GM18499 (cell line): ENCODE results near the gene MYO16.

Source experiments
- ATAC-seq: cut with Tn5 transposase; IDR thresholded peaks from one replicate; pipeline ENCODE4 v1.9.1; 2021; ENCODE audit warnings: moderate number of reproducible peaks; ENCODE audit not compliant: insufficient read depth, unreplicated experiment

MYO16 gene

DNA sequence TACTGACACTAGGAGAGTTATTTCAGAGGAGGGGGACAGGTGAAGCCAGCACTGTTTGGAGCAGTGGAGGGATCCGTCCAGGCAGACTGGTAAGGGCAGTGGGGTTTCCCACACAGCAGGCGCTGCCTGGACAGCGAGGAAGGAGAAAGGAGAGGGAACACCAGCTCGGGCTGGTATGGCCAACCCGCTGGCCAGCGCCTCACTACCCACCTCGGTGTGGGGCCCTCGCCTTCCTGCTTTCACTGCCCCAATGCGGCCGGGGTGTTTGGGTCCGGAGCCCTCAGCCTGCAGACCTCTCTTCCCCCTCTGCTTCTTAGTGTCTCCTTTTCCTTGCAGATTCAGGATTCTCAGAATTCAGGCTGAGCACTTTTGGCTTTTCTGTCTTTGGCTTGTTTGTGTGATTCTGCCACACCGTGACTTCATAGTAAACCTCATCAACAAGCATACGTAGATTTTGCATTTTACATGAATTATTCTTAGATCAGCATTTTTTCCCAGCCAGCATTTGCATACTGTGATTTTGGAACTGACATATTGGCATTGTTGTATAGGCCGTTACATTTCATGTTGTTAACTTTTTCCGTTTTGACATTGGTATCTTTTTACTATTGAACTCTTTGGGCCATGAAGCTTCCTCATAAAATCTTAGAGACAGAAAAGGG lies 294.1 kb downstream of the MYO16 start:
- ATAC-seq = no peak

DNA sequence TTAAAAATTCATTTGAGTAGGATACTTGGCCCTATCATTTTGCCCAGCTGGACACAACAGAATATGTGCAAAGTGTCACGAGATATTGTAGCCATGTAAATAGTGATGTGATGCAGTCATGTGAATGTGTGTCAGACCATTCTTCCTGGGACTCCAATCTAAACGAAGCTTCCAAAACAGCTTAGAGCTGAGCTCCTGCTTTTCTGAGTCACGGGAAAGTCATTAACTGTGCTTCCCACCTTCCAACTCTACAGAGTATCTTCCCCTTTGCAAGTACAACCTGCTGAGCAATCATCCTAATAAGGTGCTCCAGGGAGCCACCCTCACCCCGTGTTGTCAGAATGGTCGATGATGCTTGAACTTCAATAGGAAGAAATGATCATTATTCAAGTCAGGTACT lies 294.7 kb downstream of the MYO16 start:
- ATAC-seq = no peak

GRCh38 chr13:108924541-108924940 lies 295.1 kb downstream of the MYO16 start:
- no peak for ATAC-seq

- ATAC-seq = no peak
These were observed 295.7 kb downstream of the MYO16 start for GRCh38 chr13:108925070-108925469.

DNA sequence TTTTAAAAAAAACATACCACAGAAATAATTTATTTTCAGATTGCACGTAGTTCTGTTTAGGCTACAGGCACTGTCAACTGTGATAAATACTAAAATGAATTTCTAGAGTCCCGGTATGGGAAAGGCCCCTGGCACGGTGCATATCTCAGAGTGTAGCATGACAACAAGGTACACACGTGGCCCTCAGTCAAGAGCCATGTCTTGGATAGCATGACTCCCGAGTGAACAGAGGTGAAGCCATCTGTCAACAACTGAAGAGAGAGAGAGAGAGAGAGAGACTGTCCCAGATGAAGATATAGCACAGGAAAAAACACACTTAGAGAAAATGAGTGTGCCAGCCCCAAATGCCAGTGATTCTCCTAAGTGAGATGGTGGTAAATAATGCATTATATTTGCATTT lies 297.5 kb downstream of the MYO16 start:
- ATAC-seq = no peak

DNA sequence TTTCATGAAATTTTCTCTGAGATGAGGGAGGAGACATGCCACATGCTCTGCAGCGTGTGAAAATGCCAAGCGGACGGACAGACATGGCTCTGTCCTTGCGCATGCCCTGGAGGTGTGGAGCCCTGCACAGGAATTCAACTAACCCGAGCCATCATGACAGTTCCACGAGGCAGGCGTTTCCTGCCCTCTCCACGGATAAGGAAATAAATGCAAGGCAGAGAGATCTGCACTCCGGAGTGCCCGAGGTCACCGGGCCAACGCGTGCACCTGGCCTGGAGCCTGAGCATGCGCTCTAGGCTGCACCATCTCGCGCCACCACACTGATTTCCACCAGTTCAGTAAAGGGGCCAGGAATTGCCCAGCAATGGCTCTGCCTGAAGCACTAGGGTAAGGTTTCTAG lies 298.2 kb downstream of the MYO16 start:
- no peak for ATAC-seq

DNA sequence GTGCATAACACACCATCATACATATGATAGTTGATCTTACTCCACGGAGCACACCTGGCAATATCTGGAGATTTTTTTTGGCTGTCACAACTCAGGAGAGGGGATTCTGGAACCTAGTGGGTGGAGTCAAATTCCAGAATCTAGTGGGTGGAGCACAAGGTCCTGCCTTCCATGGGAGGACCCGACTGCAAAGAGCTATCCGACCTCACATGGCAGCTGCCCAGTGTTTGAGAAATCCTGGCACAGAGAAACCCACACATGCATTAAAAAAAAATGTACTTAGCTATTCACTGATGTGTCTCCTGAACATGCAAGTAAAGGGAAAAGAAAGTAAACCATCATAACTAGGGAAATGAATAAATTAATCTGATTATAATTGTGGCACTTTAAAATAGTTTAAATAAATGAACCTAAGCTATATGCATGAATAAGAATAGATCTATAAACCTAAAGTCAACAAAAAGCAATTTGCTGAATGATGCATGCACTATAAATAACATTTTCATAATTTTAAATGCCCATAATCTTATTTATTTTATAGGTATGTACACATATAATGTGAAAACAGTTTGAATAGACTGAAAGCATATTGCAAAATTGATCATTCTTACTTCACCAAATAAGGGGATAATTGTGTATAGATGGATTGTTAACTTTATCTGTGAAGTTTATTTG lies 300.3 kb downstream of the MYO16 start:
- no peak for ATAC-seq

GRCh38 chr13:108932196-108932595 lies 302.8 kb downstream of the MYO16 start:
- no peak for ATAC-seq

GRCh38 chr13:108933061-108933460 lies 303.6 kb downstream of the MYO16 start:
- ATAC-seq = no peak

DNA sequence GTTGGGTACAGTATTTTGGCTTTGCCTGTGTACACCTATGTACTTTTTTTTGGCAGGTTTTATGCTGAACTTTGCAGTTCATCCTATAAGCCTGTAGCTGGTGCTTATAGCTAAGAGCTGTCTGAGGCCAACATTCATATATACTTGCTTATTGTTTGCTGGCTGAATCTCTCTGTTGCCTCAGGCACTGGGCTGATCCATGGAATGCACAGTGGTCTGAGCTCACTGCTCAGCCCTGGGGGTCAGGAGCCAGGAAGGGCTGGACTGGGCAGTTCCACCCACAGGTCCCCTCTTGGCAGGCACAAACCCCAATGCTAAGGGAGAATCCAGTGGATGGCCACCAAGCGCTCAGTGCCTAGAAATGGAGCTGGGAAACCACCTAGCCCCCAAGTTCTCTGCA lies 308.7 kb downstream of the MYO16 start:
- no peak for ATAC-seq

- no peak for ATAC-seq
These were observed 310.7 kb downstream of the MYO16 start for GRCh38 chr13:108940121-108940520.

- no peak for ATAC-seq
These were observed 314.4 kb downstream of the MYO16 start for GRCh38 chr13:108943842-108944241.

GRCh38 chr13:108944760-108945159 lies 315.3 kb downstream of the MYO16 start:
- ATAC-seq = no peak

GRCh38 chr13:108947551-108948030 lies 318.2 kb downstream of the MYO16 start:
- no peak for ATAC-seq

DNA sequence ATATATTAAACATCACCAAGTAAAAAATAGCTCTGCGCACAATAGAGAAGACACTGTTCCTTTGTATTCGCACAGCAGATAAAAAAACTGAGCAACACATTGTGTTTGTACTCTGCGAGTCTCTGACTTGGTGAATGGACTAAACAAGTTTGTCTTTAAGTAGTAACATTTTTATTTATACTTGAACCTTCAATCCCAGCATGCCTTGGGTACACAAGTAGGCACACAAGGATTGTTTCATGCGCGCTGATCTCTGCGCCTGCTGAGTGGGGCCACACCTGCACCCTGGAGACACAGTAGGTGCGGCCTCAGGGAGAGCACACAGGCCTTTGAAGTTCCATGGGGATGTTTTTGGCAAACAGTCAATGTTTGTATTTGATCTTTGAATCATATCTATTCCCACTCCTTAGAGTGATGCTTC lies 318.9 kb downstream of the MYO16 start:
- no peak for ATAC-seq

DNA sequence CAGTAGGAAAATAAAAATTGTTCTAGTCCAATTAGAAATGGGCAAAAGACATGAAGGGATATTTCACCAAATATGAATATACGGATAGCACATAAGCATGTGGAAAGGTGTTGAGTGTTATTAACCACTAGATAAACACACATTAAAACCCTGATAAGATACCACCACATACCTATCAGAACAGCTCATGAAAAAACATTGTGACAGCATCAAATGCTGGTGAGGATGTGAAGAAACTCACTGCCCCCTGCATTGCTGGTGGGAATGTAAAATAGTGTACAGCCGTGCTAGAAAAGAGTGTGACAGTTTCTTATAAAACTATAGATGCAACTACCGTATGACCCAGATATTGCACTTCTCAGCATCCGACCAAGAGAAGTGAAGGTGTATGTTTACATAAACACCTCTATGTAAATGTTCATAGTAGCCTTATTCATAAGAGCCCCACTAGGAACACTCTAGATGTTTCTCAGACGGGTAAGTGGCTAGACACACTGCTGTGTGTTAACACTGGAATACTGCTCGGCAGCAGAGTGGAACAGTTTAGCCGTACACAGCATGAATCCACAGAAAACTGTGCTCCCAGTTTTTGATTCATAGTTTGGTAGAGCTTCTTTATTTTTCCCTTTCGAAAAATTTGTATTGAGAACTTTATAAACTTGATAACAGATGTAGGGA lies 321.1 kb downstream of the MYO16 start:
- ATAC-seq = no peak

DNA sequence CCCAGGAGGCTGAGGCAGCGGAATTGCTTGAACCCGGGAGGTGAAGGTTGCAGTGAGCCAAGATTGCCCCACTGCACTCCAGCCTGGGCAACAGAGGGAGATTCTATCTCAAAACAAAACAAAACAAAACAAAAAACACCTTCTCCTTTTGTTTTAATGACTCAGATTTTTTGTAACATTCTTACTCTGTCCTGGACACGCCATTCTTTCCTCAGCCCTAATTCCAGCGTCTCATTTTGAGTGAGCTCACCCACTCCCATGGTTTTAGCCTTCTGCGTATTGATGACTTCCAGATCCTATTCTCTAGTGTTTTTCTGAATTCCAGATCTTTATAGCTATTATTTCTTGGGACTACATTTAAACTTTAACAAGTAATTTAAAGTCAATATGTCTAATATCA lies 326.3 kb downstream of the MYO16 start:
- ATAC-seq = no peak

DNA sequence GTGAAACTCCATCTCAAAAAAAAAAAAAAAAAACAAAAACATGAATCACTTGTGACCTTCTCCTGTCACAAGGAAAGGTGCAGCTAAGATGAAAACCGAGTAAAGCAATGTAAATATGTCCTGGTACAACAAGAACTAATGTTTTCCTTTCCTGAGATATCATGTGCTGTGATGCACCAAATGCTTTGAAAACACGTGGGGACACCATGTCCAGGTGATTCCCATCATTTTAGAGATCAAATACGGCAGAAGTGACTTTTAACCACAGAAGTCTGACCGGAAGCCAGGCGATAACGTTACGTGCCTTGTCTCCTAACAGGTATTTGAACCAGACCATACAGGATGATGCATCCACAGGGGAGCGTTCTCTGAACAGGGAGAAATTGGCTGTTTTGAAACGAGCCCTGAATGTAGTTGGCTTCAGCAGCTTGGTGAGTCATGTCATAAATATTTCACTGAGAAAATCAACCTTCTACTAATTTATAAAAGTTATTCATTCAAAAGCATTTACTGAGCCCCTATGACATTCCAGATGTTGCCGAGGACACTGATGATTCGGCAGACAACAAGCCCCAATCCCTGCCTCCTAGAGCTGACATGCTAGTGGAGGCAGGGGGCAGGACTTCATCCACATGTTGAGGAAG lies 328.1 kb downstream of the MYO16 start:
- ATAC-seq = no peak

GRCh38 chr13:108958013-108958376 lies 328.6 kb downstream of the MYO16 start:
- ATAC-seq = no peak

GRCh38 chr13:108959234-108959633 lies 329.8 kb downstream of the MYO16 start:
- no peak for ATAC-seq

DNA sequence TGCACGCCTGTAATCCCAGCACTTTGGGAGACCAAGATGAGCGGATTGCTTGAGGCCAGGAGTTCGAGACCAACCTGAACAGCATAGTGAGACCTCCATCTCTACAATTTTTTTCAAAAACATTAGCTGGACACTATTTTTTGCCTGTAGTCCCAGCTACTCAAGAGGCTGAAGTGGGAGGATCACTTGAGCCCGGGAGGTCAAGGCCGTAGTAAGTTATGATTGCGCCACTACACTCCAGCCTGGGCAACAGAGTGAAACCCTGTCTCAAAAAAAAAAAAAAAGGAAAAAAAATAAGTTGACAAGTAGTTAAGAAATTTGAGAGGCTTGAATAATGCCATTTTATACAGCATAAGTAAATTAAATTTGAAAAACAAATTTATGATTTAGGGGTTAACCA lies 330.6 kb downstream of the MYO16 start:
- no peak for ATAC-seq
